SK-N-SH (cell line): ENCODE data around the gene MUTYH.

Experiments used
- CTCF ChIP-seq: fragments of 200-600 bp; sonication (generic); IDR thresholded peaks from 2 replicates; pipeline ENCODE4 v1.6.1; 2017; ENCODE audit warnings: antibody characterized with exemption, mild to moderate bottlenecking, moderate library complexity
- ELF1 ChIP-seq: IDR thresholded peaks from 2 replicates; pipeline ENCODE4 v1.4.0; 2012
- MAX ChIP-seq: IDR thresholded peaks from 2 replicates; pipeline ENCODE4 v1.4.0; 2012; ENCODE audit warnings: low read depth
- MXI1 ChIP-seq: IDR thresholded peaks from 2 replicates; pipeline ENCODE4 v1.6.1; 2012; ENCODE audit warnings: mild to moderate bottlenecking, low read depth, low read length, improper control_type of control experiment
- PBX3 ChIP-seq: IDR thresholded peaks from 2 replicates; pipeline ENCODE4; 2012
- POLR2AphosphoS5 ChIP-seq: IDR thresholded peaks from 2 replicates; pipeline ENCODE4 v1.6.1; 2012; ENCODE audit warnings: low read depth, low read length
- RCOR1 ChIP-seq: fragments of 150-350 bp; IDR thresholded peaks from 2 replicates; pipeline ENCODE4 v1.6.1; 2017; ENCODE audit warnings: antibody characterized with exemption, low read length
- REST ChIP-seq: IDR thresholded peaks from 2 replicates; pipeline ENCODE4 v1.6.1; 2012; ENCODE audit warnings: mild to moderate bottlenecking, low read depth, low read length, moderate library complexity
- SIN3A ChIP-seq: IDR thresholded peaks from 2 replicates; pipeline ENCODE4 v1.6.1; 2012; ENCODE audit warnings: low read depth, mild to moderate bottlenecking, low read length, moderate library complexity, borderline replicate concordance

GRCh38 chr1:45305231-45305630, 35.0 kb downstream of the MUTYH start:
- TF ChIP-seq PBX3 (no peak), CTCF (no peak), POLR2AphosphoS5 (no peak), MAX (no peak), MXI1 (no peak), REST (no peak), SIN3A (no peak), ELF1 (no peak), RCOR1 (no peak)
